Activated naive CD4-positive, alpha-beta T cell treated with anti-CD3 and anti-CD28 coated beads, Interleukin-2, amount 10 ng/mL, durations not matched to agents 7 days and 5 days (primary cell): ENCODE results near the gene RNF183.

Experiments
- CTCF ChIA-PET: fragments of 350-600 bp; sonication (Branson Sonifier 250); formaldehyde crosslinking; loops from one replicate; lab custom pipeline; 2021; ENCODE audit warnings: antibody characterized with exemption; lab: Charles Lee
- DNase-seq: peaks from one replicate; pipeline ENCODE4 v3.0.0-alpha.2; 2020
- H3K27ac Mint-ChIP-seq: one replicate; pipeline ENCODE4 v1.8.0; 2021; ENCODE audit warnings: mild to moderate bottlenecking, moderate library complexity, mixed read lengths
- H3K27me3 Mint-ChIP-seq: one replicate; pipeline ENCODE4 v1.8.0; 2021; ENCODE audit warnings: mild to moderate bottlenecking, mixed read lengths
- H3K36me3 Mint-ChIP-seq: one replicate; pipeline ENCODE4 v1.8.0; 2021; ENCODE audit warnings: mixed read lengths
- H3K4me1 Mint-ChIP-seq: one replicate; pipeline ENCODE4 v1.8.0; 2021; ENCODE audit warnings: mixed read lengths
- H3K4me3 Mint-ChIP-seq: one replicate; pipeline ENCODE4 v1.8.0; 2021; ENCODE audit warnings: mild to moderate bottlenecking, moderate library complexity, mixed read lengths
- H3K9me3 Mint-ChIP-seq: one replicate; pipeline ENCODE4 v1.8.0; 2021; ENCODE audit warnings: mixed read lengths

Gene RNF183

DNA sequence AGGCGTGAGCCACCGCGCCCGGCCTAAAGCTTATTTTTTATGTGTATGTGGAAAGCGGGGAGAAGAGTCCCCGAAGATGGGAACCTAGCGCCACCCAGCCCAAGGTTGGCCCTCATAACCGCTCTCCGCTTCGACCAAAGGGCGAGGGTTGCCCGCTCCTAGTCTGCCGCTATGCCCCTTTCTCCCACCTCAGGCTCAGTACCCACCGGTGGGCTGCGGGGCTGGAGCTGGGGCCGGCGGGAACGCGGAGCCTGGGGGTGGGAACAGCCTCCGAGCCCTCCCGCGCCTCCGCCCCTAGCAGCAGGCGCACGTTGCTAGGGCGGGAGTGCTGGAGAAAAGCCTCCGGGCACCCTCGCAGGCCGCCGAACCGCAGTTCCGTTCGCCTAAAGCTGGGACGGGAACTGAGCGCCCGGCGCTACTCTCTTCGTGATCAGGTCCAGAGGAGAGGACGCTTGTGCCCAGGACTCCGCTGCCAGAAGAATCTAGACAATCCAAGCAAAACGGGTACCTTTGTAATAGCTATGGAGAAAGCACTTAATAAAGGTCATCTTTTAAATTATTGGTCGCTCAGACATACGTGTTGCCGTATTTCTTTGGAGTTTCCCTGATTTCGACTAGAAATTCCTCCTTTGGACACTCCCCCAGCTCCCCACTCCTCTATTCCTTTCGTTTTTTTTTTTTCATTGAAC is 37.0 kb upstream of the RNF183 start, which contains the start of gene WDR31:
TSS of gene WDR31 (minus strand) at position 265 of the 689 bp plus-strand sequence. CDS start 8,253 bp downstream, outside the sequence.
- H3K4me1 Mint-ChIP-seq = peaks cover 36% of the 10 kb centered on the region
- CTCF ChIA-PET = interaction anchor here (0.7 to 3.3 kb wide), 6 partner anchors 10 to 1007 kb away, joined by 3 to 15 read pairs (median 4); partner anchors contain the start of genes ALAD and BSPRY
- H3K4me3 Mint-ChIP-seq = peak within 1 kb of the TSS; percentile 77

GRCh38 chr9:113337714-113338113 is 34.5 kb upstream of the RNF183 start:
- Mint-ChIP-seq H3K9me3 (no peaks in the 10 kb centered on the region), H3K27ac (no peak overlapping the region), H3K4me3 (no peak overlapping the region), H3K36me3 (no peaks in the 10 kb centered on the region), H3K27me3 (peaks cover 14% of the 10 kb centered on the region), H3K4me1 (peaks cover 37% of the 10 kb centered on the region)
- DNase-seq = no peak
- CTCF ChIA-PET = interaction anchor here (3.3 kb wide), 1 partner anchor 13 kb away, joined by 15 read pairs; the partner anchor contains the start of gene BSPRY

More for the DNA sequence above, 37.0 kb upstream of the RNF183 start, which contains the start of gene WDR31:
- DNase-seq = peak; percentile 84
- no peak within 1 kb of the TSS for H3K27ac Mint-ChIP-seq
- no peaks in the 10 kb centered on the region for H3K9me3 Mint-ChIP-seq
- no peaks in the 10 kb centered on the region for H3K36me3 Mint-ChIP-seq
- peaks cover 14% of the 10 kb centered on the region for H3K27me3 Mint-ChIP-seq

DNA sequence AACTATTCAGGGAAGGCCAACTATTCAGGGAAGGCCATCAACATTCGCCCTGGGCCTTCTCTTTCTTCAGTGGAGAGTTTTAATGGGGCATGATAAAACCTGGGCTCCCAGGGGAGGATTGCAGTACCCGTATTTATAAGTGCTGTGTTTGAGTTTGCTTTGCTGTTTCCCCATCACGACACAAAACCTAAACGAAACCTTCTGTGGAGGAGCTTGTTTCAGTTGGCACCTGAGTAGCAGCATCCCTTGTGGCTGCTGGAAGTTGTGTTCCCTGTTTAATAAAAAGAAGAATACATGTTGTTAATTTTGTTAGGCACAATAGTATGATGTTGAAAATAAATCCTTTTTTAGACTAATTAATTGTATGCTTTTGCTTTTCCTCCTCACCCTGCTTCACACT is 28.6 kb upstream of the RNF183 start:
- H3K27ac Mint-ChIP-seq = no peak overlapping the region
- no peaks in the 10 kb centered on the region for H3K9me3 Mint-ChIP-seq

GRCh38 chr9:113328045-113328782 is 25.0 kb upstream of the RNF183 start:
- Mint-ChIP-seq H3K4me1 (no peaks in the 10 kb centered on the region), H3K4me3 (no peak overlapping the region), H3K9me3 (no peaks in the 10 kb centered on the region), H3K27ac (no peak overlapping the region), H3K36me3 (no peaks in the 10 kb centered on the region), H3K27me3 (peaks cover 4% of the 10 kb centered on the region)
- CTCF ChIA-PET = no interaction called here
- DNase-seq = no peak

More for the DNA sequence above, 28.6 kb upstream of the RNF183 start:
- H3K4me1 Mint-ChIP-seq = peaks cover 13% of the 10 kb centered on the region
- CTCF ChIA-PET = no interaction called here
- no peak for DNase-seq
- no peak overlapping the region for H3K4me3 Mint-ChIP-seq
- no peaks in the 10 kb centered on the region for H3K27me3 Mint-ChIP-seq
- no peaks in the 10 kb centered on the region for H3K36me3 Mint-ChIP-seq

- H3K27me3 Mint-ChIP-seq = peaks cover 6% of the 10 kb centered on the region
- CTCF ChIA-PET = no interaction called here
- no peak overlapping the region for H3K27ac Mint-ChIP-seq
- H3K36me3 Mint-ChIP-seq = no peaks in the 10 kb centered on the region
- no peaks in the 10 kb centered on the region for H3K4me1 Mint-ChIP-seq
- no peak for DNase-seq
- H3K4me3 Mint-ChIP-seq = no peak overlapping the region
- H3K9me3 Mint-ChIP-seq = no peaks in the 10 kb centered on the region
These were observed 23.1 kb upstream of the RNF183 start for GRCh38 chr9:113326230-113326629.

GRCh38 chr9:113322671-113323070 is 19.5 kb upstream of the RNF183 start:
- Mint-ChIP-seq H3K4me3 (no peak overlapping the region), H3K4me1 (no peaks in the 10 kb centered on the region), H3K27me3 (peaks cover 10% of the 10 kb centered on the region), H3K9me3 (no peaks in the 10 kb centered on the region), H3K27ac (no peak overlapping the region), H3K36me3 (no peaks in the 10 kb centered on the region)
- DNase-seq = no peak
- CTCF ChIA-PET = no interaction called here

- H3K27ac Mint-ChIP-seq = no peak overlapping the region
These were observed 16.9 kb upstream of the RNF183 start for GRCh38 chr9:113320051-113320450.

DNA sequence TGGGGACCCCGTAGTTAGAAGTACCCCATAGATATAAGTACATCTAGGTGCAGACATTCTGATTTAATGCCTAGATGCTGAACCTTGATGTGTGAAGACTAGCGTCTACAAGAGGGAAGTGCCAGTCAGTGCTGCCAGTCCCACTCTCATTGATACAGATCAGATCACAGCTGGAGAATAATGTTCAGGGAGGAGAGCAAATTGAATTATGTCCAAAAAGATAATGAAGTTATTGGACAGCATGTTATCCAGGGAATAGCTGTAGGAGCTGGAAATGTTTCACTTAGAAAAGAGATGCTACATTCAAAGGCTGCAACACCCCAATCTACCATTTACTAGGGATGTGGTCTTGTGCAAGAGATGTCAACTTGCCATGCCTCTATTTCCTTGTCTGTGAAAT is 15.9 kb upstream of the RNF183 start:
- no peak overlapping the region for H3K27ac Mint-ChIP-seq
- H3K36me3 Mint-ChIP-seq = no peaks in the 10 kb centered on the region
- no peak for DNase-seq
- no peaks in the 10 kb centered on the region for H3K4me1 Mint-ChIP-seq
- CTCF ChIA-PET = no interaction called here
- H3K4me3 Mint-ChIP-seq = no peak overlapping the region
- no peaks in the 10 kb centered on the region for H3K9me3 Mint-ChIP-seq
- H3K27me3 Mint-ChIP-seq = peaks cover 11% of the 10 kb centered on the region

More at GRCh38 chr9:113320051-113320450, 16.9 kb upstream of the RNF183 start:
- H3K4me3 Mint-ChIP-seq = no peak overlapping the region
- H3K27me3 Mint-ChIP-seq = peaks cover 11% of the 10 kb centered on the region
- no peaks in the 10 kb centered on the region for H3K9me3 Mint-ChIP-seq
- no peak for DNase-seq
- H3K36me3 Mint-ChIP-seq = no peaks in the 10 kb centered on the region
- CTCF ChIA-PET = interaction anchor here (1.4 kb wide), 1 partner anchor 9 kb away, joined by 4 read pairs; no protein-coding TSS in a partner anchor
- no peaks in the 10 kb centered on the region for H3K4me1 Mint-ChIP-seq

DNA sequence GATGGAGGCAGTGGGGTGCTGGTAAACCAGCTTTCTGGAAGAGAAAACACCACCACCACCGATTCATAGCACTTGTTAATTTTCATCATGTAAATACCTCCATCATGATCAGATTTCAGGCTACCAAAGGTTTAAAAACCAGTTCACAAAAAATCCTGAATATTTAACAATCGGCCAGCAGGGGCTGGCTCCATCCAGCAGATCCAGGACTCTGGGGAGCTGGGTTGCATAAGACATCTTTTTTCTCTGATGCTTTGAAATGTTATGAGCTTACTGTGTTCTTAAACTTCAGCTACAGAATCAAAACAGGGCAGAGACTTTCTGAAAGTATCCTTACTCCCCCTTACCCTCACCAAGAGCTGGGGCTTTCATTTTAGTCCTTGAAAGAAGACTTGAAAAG is 14.6 kb upstream of the RNF183 start:
- Mint-ChIP-seq H3K27ac (no peak overlapping the region), H3K9me3 (no peaks in the 10 kb centered on the region), H3K36me3 (no peaks in the 10 kb centered on the region), H3K4me1 (no peaks in the 10 kb centered on the region), H3K27me3 (peaks cover 11% of the 10 kb centered on the region), H3K4me3 (no peak overlapping the region)
- CTCF ChIA-PET = interaction anchor here (1.6 kb wide), 1 partner anchor 83 kb away, joined by 5 read pairs; the partner anchor contains the start of gene ALAD
- DNase-seq = no peak

- CTCF ChIA-PET = interaction anchor here (1.1 kb wide), 1 partner anchor 340 kb away, joined by 4 read pairs; no protein-coding TSS in a partner anchor
- no peak for DNase-seq
- H3K27me3 Mint-ChIP-seq = peaks cover 7% of the 10 kb centered on the region
- H3K36me3 Mint-ChIP-seq = no peaks in the 10 kb centered on the region
- H3K9me3 Mint-ChIP-seq = no peaks in the 10 kb centered on the region
- H3K27ac Mint-ChIP-seq = no peak overlapping the region
- no peak overlapping the region for H3K4me3 Mint-ChIP-seq
- no peaks in the 10 kb centered on the region for H3K4me1 Mint-ChIP-seq
These were observed 12.9 kb upstream of the RNF183 start for GRCh38 chr9:113316030-113316429.

DNA sequence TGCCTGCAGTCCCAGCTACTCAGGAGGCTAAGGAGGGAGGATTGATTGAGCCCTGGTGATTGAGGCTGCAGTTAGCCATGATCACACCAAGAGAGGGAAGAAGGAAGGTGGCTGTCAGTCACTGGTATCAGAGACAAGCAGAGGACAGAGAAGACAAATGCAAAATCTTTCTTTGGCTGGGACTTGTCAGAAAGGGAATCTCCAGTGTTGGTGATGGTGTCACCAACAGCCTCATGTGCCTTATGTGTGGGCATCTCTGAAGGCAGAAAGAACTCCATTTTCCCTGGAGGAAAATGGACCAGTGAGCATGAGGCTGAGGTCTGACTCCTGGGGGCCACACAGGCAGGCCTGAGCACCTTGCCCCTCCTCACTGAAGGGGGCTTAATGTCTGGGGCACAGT is 12.1 kb upstream of the RNF183 start:
- no peaks in the 10 kb centered on the region for H3K36me3 Mint-ChIP-seq
- no peak for DNase-seq
- no peaks in the 10 kb centered on the region for H3K4me1 Mint-ChIP-seq
- H3K27ac Mint-ChIP-seq = no peak overlapping the region
- no peak overlapping the region for H3K4me3 Mint-ChIP-seq
- CTCF ChIA-PET = interaction anchor here (1.1 kb wide), 1 partner anchor 340 kb away, joined by 4 read pairs; no protein-coding TSS in a partner anchor
- H3K9me3 Mint-ChIP-seq = no peaks in the 10 kb centered on the region
- H3K27me3 Mint-ChIP-seq = peaks cover 5% of the 10 kb centered on the region

GRCh38 chr9:113313261-113313660 is 10.1 kb upstream of the RNF183 start:
- no peak for DNase-seq
- Mint-ChIP-seq H3K4me1 (no peaks in the 10 kb centered on the region), H3K27ac (no peak overlapping the region), H3K9me3 (no peaks in the 10 kb centered on the region), H3K36me3 (no peaks in the 10 kb centered on the region), H3K27me3 (peaks cover 5% of the 10 kb centered on the region), H3K4me3 (no peak overlapping the region)
- CTCF ChIA-PET = no interaction called here

DNA sequence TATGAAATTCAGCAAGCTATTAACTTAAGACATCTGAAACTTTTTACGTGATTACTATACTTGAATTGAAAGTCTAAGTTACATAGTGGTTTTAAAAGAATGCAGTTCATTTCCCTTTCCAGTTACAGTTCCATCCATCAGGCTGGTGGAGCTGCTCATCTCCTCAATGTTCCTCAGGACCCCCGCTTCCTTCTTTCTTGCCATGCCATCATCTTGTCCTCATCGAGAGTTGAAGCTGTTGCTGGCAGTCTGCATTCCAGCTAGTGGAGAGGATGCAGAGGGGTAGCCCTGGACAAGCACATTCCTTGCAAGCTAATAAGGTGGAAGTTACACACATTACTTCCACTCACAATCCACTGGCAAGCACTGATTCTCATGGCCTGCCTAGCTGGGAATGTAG is 8.8 kb upstream of the RNF183 start:
- H3K27ac Mint-ChIP-seq = no peak overlapping the region
- H3K27me3 Mint-ChIP-seq = peaks cover 9% of the 10 kb centered on the region
- no peak overlapping the region for H3K4me3 Mint-ChIP-seq
- no peaks in the 10 kb centered on the region for H3K9me3 Mint-ChIP-seq
- CTCF ChIA-PET = interaction anchor here (0.6 to 5.3 kb wide), 10 partner anchors 8 to 343 kb away, joined by 3 to 43 read pairs (median 4); partner anchors contain the start of gene ALAD
- no peaks in the 10 kb centered on the region for H3K4me1 Mint-ChIP-seq
- DNase-seq = no peak
- no peaks in the 10 kb centered on the region for H3K36me3 Mint-ChIP-seq

GRCh38 chr9:113310538-113310937 is 7.4 kb upstream of the RNF183 start:
- DNase-seq = no peak
- no peaks in the 10 kb centered on the region for H3K4me1 Mint-ChIP-seq
- CTCF ChIA-PET = interaction anchor here (0.8 to 5.3 kb wide), 10 partner anchors 10 to 348 kb away, joined by 3 to 43 read pairs (median 4); partner anchors contain the start of genes ALAD and WDR31
- no peaks in the 10 kb centered on the region for H3K36me3 Mint-ChIP-seq
- no peaks in the 10 kb centered on the region for H3K9me3 Mint-ChIP-seq
- H3K4me3 Mint-ChIP-seq = no peak overlapping the region
- H3K27ac Mint-ChIP-seq = no peak overlapping the region
- peaks cover 14% of the 10 kb centered on the region for H3K27me3 Mint-ChIP-seq
